Measurements from ENCODE around the gene PITX1.

PITX1 gene

GRCh38 chr5:135028791-135029476, 5.1 kb downstream of the PITX1 start:
- no peak for DNase-seq (ENCODE audit: low read depth)

- no peak for DNase-seq (ENCODE audit: low read depth)
These were observed 6.1 kb downstream of the PITX1 start for GRCh38 chr5:135027697-135028615.

GRCh38 chr5:135027266-135027696, 6.7 kb downstream of the PITX1 start:
- no peak for DNase-seq (ENCODE audit: low read depth)

DNA sequence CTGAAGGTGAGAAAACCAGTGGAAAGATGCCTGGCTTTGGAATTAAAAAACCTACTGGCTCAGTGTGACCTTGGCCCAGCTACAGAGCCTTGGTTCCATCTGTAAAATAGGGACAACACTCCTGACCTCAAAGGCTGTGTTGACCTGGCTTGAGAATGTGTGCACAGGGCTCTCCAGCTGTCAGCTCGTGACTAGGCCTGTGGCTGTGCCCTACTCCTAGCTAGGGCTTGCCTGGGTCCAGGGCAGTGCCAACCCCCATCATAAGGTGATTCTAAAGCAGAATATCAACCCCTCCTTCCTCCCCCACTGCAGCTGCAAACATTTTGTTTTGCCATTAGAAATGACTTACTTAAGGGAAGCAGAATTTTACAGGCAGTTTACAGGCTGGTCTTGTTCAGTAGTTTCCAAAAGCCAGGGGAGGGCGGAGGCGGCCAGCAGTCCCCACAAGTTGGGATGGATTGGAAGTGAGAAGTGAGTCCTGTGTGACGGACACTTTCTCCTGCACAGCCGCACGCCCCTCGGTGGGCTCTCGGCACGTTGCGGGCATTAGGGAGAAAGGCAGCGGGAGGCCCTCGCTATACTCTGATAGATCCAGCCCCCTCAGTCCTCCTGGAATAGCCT, 7.3 kb downstream of the PITX1 start:
- no peak for DNase-seq (ENCODE audit: low read depth)

GRCh38 chr5:135025730-135026644, 8.0 kb downstream of the PITX1 start:
- no peak for DNase-seq (ENCODE audit: low read depth)

DNA sequence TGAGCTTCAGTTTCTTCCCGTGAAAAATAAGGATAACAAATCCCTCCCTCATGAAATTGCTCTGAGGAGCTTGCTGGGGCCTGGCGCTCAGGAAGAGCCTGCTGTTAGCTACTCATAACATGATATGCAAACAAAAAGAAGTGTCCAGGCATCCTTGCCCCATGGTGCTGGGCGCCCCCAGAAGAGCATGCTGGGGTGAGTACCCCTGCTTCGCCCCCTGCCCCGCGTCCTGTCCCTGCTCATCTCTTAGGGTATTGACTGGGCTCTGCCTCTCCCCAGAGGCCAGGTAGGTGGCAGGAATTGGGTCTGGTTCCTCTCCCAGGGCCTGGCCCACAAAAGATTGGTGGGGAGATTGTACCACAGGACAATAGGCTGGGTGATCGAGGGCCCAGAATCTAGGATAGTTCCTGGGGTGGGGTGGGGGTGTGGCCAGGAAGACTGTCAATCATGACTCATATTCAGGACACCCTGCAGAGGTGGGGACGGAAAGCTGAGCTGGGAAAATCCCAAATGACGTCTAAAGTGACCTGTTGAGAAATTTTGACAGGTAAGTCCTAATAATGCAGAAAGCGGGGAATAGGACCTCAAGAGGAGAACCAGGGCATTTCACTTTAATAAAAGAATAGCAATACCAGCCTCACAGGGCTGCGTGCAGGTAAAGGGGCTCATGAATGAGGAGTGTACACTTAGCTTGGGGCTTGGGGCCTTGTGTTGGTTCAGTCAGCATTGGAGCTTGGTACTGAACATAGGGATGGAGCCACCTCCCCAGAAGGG, 8.9 kb downstream of the PITX1 start:
- DNase-seq (ENCODE audit: low read depth): no peak

DNA sequence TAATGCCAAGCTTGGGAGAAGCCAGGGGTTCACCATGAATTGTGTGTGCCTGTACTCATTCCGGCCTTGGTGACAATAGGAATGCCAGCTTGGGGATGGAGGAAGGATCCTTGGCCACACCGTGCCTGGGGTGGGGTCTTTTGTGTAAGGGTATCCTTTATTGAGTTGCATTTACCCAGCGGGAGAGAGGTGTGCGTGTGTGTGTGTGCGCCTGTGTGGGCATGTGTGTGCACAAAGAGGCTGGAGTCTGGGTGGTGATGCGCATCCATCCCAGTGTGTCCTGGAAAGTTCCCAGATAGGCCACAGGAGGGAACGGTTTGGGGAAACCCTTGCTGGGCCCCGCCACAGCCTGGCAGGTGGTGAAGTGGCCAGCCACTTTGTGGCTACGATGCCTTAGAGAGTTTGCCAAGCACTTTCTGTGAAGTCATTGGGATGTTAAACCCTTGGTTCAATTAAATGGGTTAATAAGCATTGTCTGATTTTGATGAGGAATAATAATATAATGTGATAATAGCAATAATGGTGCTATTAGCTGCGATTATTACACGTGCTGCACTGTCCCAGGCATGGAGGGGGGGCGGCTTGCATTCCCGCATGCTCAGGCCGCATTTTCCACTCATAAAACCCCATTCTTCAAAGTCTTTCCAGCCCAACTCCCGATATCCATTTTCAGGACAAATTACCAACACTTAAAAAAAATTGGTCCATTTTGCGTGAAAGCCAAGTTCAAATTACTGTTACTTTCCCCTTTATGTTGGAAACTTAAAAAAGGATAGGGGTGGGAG, 13.7 kb downstream of the PITX1 start:
- DNase-seq (ENCODE audit: low read depth): no peak

GRCh38 chr5:135019314-135019713, 14.7 kb downstream of the PITX1 start:
- no peak for DNase-seq (ENCODE audit: low read depth)

- no peak for DNase-seq (ENCODE audit: low read depth)
These were observed 15.6 kb downstream of the PITX1 start for GRCh38 chr5:135018457-135018856.

DNA sequence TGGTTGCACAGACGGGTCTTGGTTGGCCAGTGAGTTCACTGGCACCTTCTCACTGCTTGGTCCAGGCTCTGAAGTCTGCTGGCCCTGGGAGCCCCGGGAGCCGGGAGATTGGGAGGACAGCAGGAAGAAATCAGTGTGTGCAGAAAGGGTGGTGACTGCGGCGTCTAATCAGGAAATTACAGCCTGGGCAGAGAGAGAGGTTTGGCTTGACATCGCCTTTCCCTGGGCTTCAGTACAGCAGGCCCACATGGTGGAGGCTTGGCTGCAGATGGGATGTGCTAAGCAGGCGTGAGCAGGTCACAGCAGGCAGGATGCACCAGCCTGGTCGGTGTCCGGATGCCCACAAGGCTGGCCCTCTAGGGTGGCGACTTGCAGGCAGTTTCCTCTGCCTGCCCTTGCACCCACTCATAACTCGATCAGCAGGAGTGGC, 17.2 kb downstream of the PITX1 start:
- no peak for DNase-seq (ENCODE audit: low read depth)

- DNase-seq (ENCODE audit: low read depth): no peak
These were observed 18.1 kb downstream of the PITX1 start for GRCh38 chr5:135015942-135016341.

DNA sequence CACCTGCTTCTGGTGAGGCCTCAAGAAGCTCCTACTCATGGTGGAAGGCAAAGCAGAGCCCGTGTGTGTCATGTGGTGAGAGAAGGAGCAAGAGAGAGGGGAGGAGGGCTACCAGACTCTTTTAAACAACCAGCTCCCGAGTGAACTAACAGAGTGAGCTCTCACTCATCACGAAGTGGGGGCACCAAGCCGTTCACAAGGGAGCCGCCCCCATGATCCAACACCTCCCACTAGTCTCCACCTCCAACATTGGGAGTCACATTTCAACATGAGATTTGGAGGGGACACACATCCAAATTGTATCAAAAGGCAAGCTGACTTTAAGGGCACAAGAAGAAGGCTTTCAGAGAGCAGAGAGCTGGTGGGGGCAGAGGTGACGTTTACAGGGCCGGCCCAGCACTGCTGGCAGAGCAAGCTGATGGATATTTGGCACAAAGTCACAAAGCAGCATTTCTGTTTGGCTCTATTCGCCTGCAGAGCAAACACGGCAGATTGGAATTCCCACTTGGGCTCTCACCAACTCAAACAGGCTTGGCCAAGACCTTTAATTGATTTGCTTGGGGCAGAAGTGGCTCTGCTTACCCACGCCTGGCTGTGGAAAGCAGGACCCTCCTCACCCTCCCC, 20.0 kb downstream of the PITX1 start:
- DNase-seq (ENCODE audit: low read depth): no peak

- no peak for DNase-seq (ENCODE audit: low read depth)
These were observed 20.6 kb downstream of the PITX1 start for GRCh38 chr5:135013445-135013844.

GRCh38 chr5:135012951-135013391, 21.1 kb downstream of the PITX1 start:
- no peak for DNase-seq (ENCODE audit: low read depth)

DNA sequence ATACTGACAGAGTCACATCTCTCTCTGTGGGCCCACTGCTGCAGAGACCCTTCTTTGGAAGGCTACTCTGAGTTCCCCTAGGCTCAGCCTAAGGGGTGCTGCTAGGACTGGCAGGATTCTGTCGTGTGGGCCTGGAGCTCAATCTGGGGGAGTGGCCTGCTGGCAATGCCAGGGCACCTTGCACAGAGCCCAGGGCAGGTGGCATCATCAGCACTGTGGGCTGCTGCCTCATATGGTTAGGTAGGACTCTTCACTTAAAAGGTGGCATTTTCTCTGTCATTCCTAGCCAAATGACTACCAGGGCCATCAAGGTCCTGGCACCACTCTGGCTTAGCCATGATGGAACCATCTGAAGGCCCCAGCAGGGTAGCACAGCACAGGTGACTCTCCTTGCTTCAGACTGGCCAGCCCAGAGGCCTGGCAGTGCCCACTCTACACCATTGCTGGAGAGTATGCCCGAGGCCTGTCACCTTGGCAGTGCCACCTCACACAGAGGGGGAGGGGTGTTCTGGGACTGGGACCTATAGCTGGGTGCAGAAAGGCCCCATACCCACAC, 21.9 kb downstream of the PITX1 start:
- DNase-seq (ENCODE audit: low read depth): no peak

- DNase-seq (ENCODE audit: low read depth): no peak
These were observed 22.5 kb downstream of the PITX1 start for GRCh38 chr5:135011355-135012032.

- no peak for DNase-seq (ENCODE audit: low read depth)
These were observed 23.3 kb downstream of the PITX1 start for GRCh38 chr5:135010502-135011354.
